GM12874 (cell line): Measurements from ENCODE around the gene SCAI.

Experiments used
- TF ChIP-seq, protein P1 (sequence below): IDR thresholded peaks from 2 replicates; pipeline ENCODE4 v1.5.1; 2011; ENCODE audit warnings: low read depth, mild to moderate bottlenecking, control low read depth, low read length, moderate library complexity; ENCODE audit not compliant: insufficient read depth

SCAI gene

DNA sequence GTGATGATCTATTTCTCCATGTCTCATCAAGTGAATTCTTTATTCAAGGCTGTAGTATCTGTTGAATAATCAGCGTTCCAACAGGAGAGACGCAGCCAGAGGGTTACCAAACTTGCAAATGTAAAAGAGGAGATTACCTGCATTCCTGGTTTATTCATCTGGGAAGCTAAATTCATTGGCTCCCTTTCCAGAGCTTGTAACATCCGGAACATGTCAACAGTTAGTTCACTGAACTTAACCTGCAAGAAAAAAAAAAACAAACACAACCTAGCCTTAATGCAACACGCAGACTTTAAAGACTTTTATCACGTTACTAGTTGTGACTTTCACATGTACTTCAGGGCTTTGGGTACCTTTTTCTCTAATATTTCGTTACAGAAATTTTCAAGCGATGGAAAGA lies 140.0 kb downstream of the SCAI start:
- TF ChIP-seq, protein P1, sequence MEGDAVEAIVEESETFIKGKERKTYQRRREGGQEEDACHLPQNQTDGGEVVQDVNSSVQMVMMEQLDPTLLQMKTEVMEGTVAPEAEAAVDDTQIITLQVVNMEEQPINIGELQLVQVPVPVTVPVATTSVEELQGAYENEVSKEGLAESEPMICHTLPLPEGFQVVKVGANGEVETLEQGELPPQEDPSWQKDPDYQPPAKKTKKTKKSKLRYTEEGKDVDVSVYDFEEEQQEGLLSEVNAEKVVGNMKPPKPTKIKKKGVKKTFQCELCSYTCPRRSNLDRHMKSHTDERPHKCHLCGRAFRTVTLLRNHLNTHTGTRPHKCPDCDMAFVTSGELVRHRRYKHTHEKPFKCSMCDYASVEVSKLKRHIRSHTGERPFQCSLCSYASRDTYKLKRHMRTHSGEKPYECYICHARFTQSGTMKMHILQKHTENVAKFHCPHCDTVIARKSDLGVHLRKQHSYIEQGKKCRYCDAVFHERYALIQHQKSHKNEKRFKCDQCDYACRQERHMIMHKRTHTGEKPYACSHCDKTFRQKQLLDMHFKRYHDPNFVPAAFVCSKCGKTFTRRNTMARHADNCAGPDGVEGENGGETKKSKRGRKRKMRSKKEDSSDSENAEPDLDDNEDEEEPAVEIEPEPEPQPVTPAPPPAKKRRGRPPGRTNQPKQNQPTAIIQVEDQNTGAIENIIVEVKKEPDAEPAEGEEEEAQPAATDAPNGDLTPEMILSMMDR = no peak

DNA sequence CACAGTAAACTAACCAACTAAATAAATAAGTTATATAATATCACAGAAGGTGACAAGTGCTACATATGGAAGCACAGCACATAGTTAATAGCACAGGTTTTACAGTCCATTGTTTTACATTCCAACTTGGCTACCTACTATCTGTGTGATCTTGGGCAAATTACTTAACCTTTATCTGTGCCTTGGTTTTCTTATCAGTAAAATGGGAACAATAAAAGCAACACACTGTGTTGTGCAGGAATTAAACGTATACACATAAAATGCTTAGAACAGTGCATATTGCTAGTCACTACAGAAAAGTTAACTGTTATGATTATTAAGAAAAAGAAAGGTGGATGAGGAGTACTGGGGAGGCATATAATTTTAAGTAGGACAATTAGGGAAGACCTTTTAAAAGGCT lies 159.6 kb downstream of the SCAI start:
- TF ChIP-seq, protein P1 = no peak

GRCh38 chr9:124980431-124980830 lies 162.9 kb downstream of the SCAI start:
- TF ChIP-seq, protein P1 = no peak

DNA sequence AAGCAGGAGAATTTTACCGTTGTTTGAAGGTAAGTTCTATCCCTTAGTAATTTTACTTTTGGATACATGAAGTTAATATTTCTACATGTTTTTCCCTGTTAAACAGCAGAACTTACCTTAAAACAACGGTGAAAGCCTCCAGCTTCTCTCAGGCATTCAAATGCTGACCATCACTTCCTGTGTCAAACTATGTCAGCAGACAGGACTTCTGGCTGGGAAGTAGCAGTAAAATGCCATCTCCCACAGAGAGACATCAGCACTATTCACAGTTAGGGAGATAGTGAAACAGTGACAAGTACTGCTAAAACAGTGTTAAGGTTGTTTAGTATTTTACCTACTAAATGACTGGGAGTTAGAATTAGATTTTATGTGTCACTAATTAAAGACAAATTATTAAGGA lies 168.2 kb downstream of the SCAI start:
- TF ChIP-seq, protein P1 = no peak

- TF ChIP-seq, protein P1 = no peak
These were observed 169.5 kb downstream of the SCAI start for GRCh38 chr9:124973807-124974206.

GRCh38 chr9:124972241-124972770 lies 171.0 kb downstream of the SCAI start:
- TF ChIP-seq, protein P1 = no peak

- TF ChIP-seq, protein P1 = no peak
These were observed 173.9 kb downstream of the SCAI start for GRCh38 chr9:124969401-124969800.
